Endothelial cell of umbilical vein (primary cell): ENCODE results near the gene CCDC27. TPM values are rescaled to one million over a fixed set of nuclear protein-coding genes. Genes with fewer than 3 reads are reported as not detected.

Experiments
- BruUV-seq: library from RNA; stranded (reverse); fragments of 400-500 nt; replicated peaks from 2 replicates; lab custom pipeline; 2021; lab: Mats Ljungman, UMichigan
- CTCF ChIA-PET: fragments of 300-600, 350-600 bp; sonication (Branson Sonifier 250); formaldehyde crosslinking; loops from one replicate; lab custom pipeline; 2021; ENCODE audit warnings: antibody characterized with exemption, inconsistent platforms; lab: Charles Lee
- POLR2A ChIA-PET: fragments of 300-600, 350-600 bp; sonication (Branson Sonifier 250); formaldehyde crosslinking; loops from one replicate; lab custom pipeline; 2021; ENCODE audit warnings: antibody characterized with exemption, inconsistent platforms; lab: Charles Lee
- DNase-seq: peaks from one replicate; pipeline ENCODE4 v3.0.0-alpha.2; 2011; ENCODE audit warnings: low read depth, low spot score
- FAIRE-seq: peaks from 2 replicates; lab custom pipeline; 2011; peaks lifted over from hg19 to GRCh38; lab: Jason Lieb, UNC
- H2AFZ ChIP-seq: 2 replicates; pipeline ENCODE4 v1.6.0; 2012; ENCODE audit warnings: low read depth, low read length, control low read depth, inconsistent platforms
- H3K27ac ChIP-seq: 2 replicates; pipeline ENCODE4 v1.5.1; 2011; ENCODE audit warnings: low read depth, mild to moderate bottlenecking, control low read depth, low read length, moderate library complexity; ENCODE audit not compliant: insufficient read depth
- H3K27me3 ChIP-seq, 2 experiments: 2 replicates each; pipeline versions ENCODE4 v1.6.0 to v1.6.1; 2011; ENCODE audit warnings: low read length in 2 of 2, mixed read lengths in 1 of 2; ENCODE audit not compliant: control insufficient read depth in 2 of 2, insufficient read depth in 2 of 2
- H3K36me3 ChIP-seq, 2 experiments: 2 replicates in 1 of 2; 3 replicates in 1 of 2; pipeline ENCODE4 v1.5.1; 2011; ENCODE audit warnings: low read length in 2 of 2, mild to moderate bottlenecking in 1 of 2, moderate library complexity in 1 of 2; ENCODE audit not compliant: control insufficient read depth in 2 of 2, insufficient read depth in 2 of 2; ENCODE audit errors: extremely low read depth in 1 of 2
- H3K4me1 ChIP-seq: 3 replicates; pipeline ENCODE4 v1.5.1; 2011; ENCODE audit warnings: mild to moderate bottlenecking, low read length; ENCODE audit not compliant: control insufficient read depth, insufficient read depth; ENCODE audit errors: extremely low read depth
- H3K4me2 ChIP-seq: 2 replicates; pipeline ENCODE4 v1.6.1; 2011; ENCODE audit warnings: low read length, control low read depth, mixed read lengths; ENCODE audit not compliant: insufficient read depth
- H3K4me3 ChIP-seq, 3 experiments: fragments of 200-600 bp in 1 of 3; sonication (generic), shearing (Covaris generic) in 1 of 3; replicated peaks in 1 of 3; 2 replicates each; pipeline ENCODE4 v1.5.1; 2011 to 2016; ENCODE audit warnings: control low read depth in 3 of 3, low read length in 3 of 3, mild to moderate bottlenecking in 2 of 3, inconsistent platforms in 1 of 3, low read depth in 1 of 3, moderate library complexity in 1 of 3; ENCODE audit not compliant: insufficient read depth in 1 of 3
- H3K79me2 ChIP-seq: 2 replicates; pipeline ENCODE4 v1.6.0; 2012; ENCODE audit warnings: low read length, inconsistent platforms; ENCODE audit not compliant: control insufficient read depth, insufficient read depth
- H3K9ac ChIP-seq: replicated peaks from 2 replicates; pipeline ENCODE3; 2011; ENCODE audit warnings: low read length, control low read depth; ENCODE audit not compliant: insufficient read depth; ENCODE audit errors: extremely low read depth
- H3K9me1 ChIP-seq: replicated peaks from 3 replicates; pipeline ENCODE4 v1.6.0; 2011; ENCODE audit warnings: mild to moderate bottlenecking, low read length; ENCODE audit not compliant: control insufficient read depth, insufficient read depth; ENCODE audit errors: extremely low read depth
- H3K9me3 ChIP-seq: replicated peaks from 2 replicates; pipeline ENCODE4 v1.5.1; 2012; ENCODE audit warnings: low read length, inconsistent platforms; ENCODE audit not compliant: control insufficient read depth, insufficient read depth
- H4K20me1 ChIP-seq: replicated peaks from 2 replicates; pipeline ENCODE3; 2011; ENCODE audit warnings: mild to moderate bottlenecking, low read length; ENCODE audit not compliant: control insufficient read depth, insufficient read depth; ENCODE audit errors: extremely low read depth
- CTCF ChIP-seq, 2 donors: IDR thresholded peaks; 1 replicate in 1 of 2; 2 replicates in 1 of 2; pipeline ENCODE4 v1.5.1; 2011; ENCODE audit warnings: low read length in 2 of 2, mild to moderate bottlenecking in 2 of 2, moderate library complexity in 2 of 2, control low read depth in 1 of 2, inconsistent platforms in 1 of 2, low read depth in 1 of 2; ENCODE audit not compliant: insufficient read depth in 1 of 2; ENCODE audit errors: extremely low read depth in 1 of 2
- EZH2 ChIP-seq: IDR thresholded peaks from 2 replicates; pipeline ENCODE4 v1.6.1; 2012; ENCODE audit warnings: borderline replicate concordance, low read depth, mild to moderate bottlenecking, moderate library complexity, low read length, inconsistent platforms; ENCODE audit not compliant: severe bottlenecking
- FOS ChIP-seq: IDR thresholded peaks from 2 replicates; pipeline ENCODE4 v1.6.1; 2011; ENCODE audit warnings: mild to moderate bottlenecking, low read length, moderate library complexity, borderline replicate concordance; ENCODE audit not compliant: insufficient read depth
- GATA2 ChIP-seq: IDR thresholded peaks from 2 replicates; pipeline ENCODE4 v1.7.0; 2011; ENCODE audit warnings: low read depth, mild to moderate bottlenecking, moderate library complexity, mixed read lengths, low read length; ENCODE audit not compliant: insufficient read length, insufficient read depth
- JUN ChIP-seq: IDR thresholded peaks from 2 replicates; pipeline ENCODE4 v1.6.1; 2011; ENCODE audit warnings: borderline replicate concordance, low read depth; ENCODE audit not compliant: insufficient read length, insufficient read depth
- MAX ChIP-seq: IDR thresholded peaks from 2 replicates; pipeline ENCODE4 v1.6.1; 2011; ENCODE audit not compliant: insufficient read depth, insufficient read length
- MYC ChIP-seq: IDR thresholded peaks from one replicate; pipeline ENCODE4 v1.6.1; 2011; ENCODE audit warnings: mild to moderate bottlenecking, low read depth, low read length
- POLR2A ChIP-seq: IDR thresholded peaks from 2 replicates; pipeline ENCODE4 v1.6.1; 2012; ENCODE audit warnings: low read depth, mild to moderate bottlenecking, control low read depth, low read length
- POLR2AphosphoS5 ChIP-seq: IDR thresholded peaks from 2 replicates; pipeline ENCODE4 v1.6.1; 2012; ENCODE audit warnings: low read depth, mild to moderate bottlenecking, control low read depth, low read length, moderate library complexity; ENCODE audit not compliant: insufficient read depth
- dilution Hi-C: fragments of 300-500 bp; cut with MboI; formaldehyde crosslinking; loops from one replicate; pipeline ENCODE4 v1.15.0; 2019; ENCODE audit warnings: low sequenced_read_pairs; ENCODE audit not compliant: extremely low pct_ligation_motif_present
- intact Hi-C: fragments of 100-400 bp; cut with micrococcal nuclease; formaldehyde crosslinking; loops from one replicate; pipeline ENCODE4 v1.10.0; 2022
- polyA plus RNA-seq, 4 experiments: library from polyadenylated mRNA; depleted of rRNA in 3 of 4; stranded (reverse) in 3 of 4; unstranded in 1 of 4; fragments of >200 nt; gene quantifications; 2 replicates each; pipeline versions ENCODE4 v1.2.1 to v1.2.3, GENCODE V29; 2011 to 2012; ENCODE audit warnings: missing spikeins in 1 of 4
- total RNA-seq: library from RNA; stranded (reverse); gene quantifications from 2 replicates; pipeline ENCODE4 v1.2.3, GENCODE V29; 2021

The CCDC27 gene
- total and polyA plus RNA-seq, 2 donors (not counting 3 experiments of a cell fraction or from before 2014, with no cell fraction given) = not detected

- ChIA-PET CTCF (no interaction called here), POLR2A (no interaction called here)
- FAIRE-seq (no peak), DNase-seq (no peak)
- dilution Hi-C loops (no loop called here), intact Hi-C loops (no loop called here)
- H3K4me1 ChIP-seq = no peaks in the 10 kb centered on the region
- H3K79me2 ChIP-seq = no peaks in the 10 kb centered on the region
- H3K27ac ChIP-seq = no peak overlapping the region
- H2AFZ ChIP-seq = no peak overlapping the region
- H3K36me3 ChIP-seq = no peaks in the 10 kb centered on the region
- H3K4me3 ChIP-seq = no peak overlapping the region
- TF ChIP-seq POLR2AphosphoS5 = no peak
- TF ChIP-seq GATA2 = no peak
- no peak for TF ChIP-seq JUN
- TF ChIP-seq CTCF (IDR thresholded peaks at IDR 0.05; ENCODE audit: extremely low read depth in 1 of 2, insufficient read depth in 1 of 2, low read depth in 1 of 2, low read length in 2 of 2) = no peak
- TF ChIP-seq FOS = no peak
- TF ChIP-seq MYC = no peak
- no peak for TF ChIP-seq MAX
- no peak for TF ChIP-seq EZH2
- TF ChIP-seq POLR2A = no peak
- H3K9me1 ChIP-seq = no peaks in the 10 kb centered on the region
- no peak overlapping the region for H3K4me2 ChIP-seq
- no TSS peak for BruUV-seq
- H3K27me3 ChIP-seq = no peaks in the 10 kb centered on the region
- H4K20me1 ChIP-seq = no peaks in the 10 kb centered on the region
- no peak overlapping the region for H3K9ac ChIP-seq
- H3K9me3 ChIP-seq = no peaks in the 10 kb centered on the region
These were observed 52.8 kb downstream of the CCDC27 start for GRCh38 chr1:3805038-3805437.
